ENCODE results near the gene WNK4. TPM values are rescaled to one million over a fixed set of nuclear protein-coding genes. Genes with fewer than 3 reads are reported as not detected.
A peak's percentile ranks its signal among the peaks of the same experiment; 100 is the strongest.
"Not testable (repeated sequence)": the region's sequence is repeated elsewhere in the genome, so short reads cannot be mapped to it uniquely, and the experiment has no call there.

Gene WNK4
- total and polyA plus RNA-seq, 9 of the 15 experiments (the other 6 are each of a cell fraction or from before 2014, with no cell fraction given): 0.32 to 25.8 (median 4.5) TPM

GRCh38 chr17:42742916-42743315, 37.5 kb upstream of the WNK4 start:
- POLR2A ChIA-PET: interaction anchor here (0.6 to 1.1 kb wide), 3 partner anchors 23 to 135 kb away, joined by 3 to 5 read pairs (median 4); partner anchors contain the start of gene BECN1
- CTCF ChIA-PET (ENCODE audit: low intra/inter-chr PET ratio): interaction anchor here (1.1 kb wide), 1 partner anchor 20 kb away, joined by 3 read pairs; no protein-coding TSS in a partner anchor
- intact Hi-C loops (cut with micrococcal nuclease); H3K27me3 ChIP-seq (ENCODE audit: control insufficient read depth in 2 of 2, insufficient read depth in 2 of 2, low read length in 2 of 2); H3K27ac ChIP-seq (ENCODE audit: extremely low read depth, low read depth, low read length); DNase-seq (ENCODE audit: extremely low read depth in 1 of 4, low spot score in 3 of 4); FAIRE-seq; H4K20me1 ChIP-seq (replicated peaks; ENCODE audit: control insufficient read depth, insufficient read depth, low read length); H3K36me3 ChIP-seq (ENCODE audit: control insufficient read depth, insufficient read depth, low read length); in situ Hi-C loops (cut with MboI); H3K4me2 ChIP-seq (ENCODE audit: insufficient read depth, low read length); ATAC-seq; H3K9me1 ChIP-seq (ENCODE audit: control insufficient read depth, insufficient read depth, low read length); H2AFZ ChIP-seq (ENCODE audit: low read depth, low read length); BruUV-seq (replicated peaks); H3K4me3 ChIP-seq; H3K9me3 ChIP-seq (replicated peaks; ENCODE audit: control insufficient read depth, insufficient read depth, low read depth, low read length): not testable (repeated sequence)
- peaks cover 15 to 26% of the 10 kb centered on the region in 2 experiments; a peak in 4 of 5 replicates for H3K4me1 ChIP-seq (replicated peaks in 1 of 2; ENCODE audit: control insufficient read depth in 2 of 2, insufficient read depth in 2 of 2, low read length in 2 of 2)
- H3K9ac ChIP-seq (ENCODE audit: insufficient read depth in 1 of 2, low read depth in 2 of 2, low read length in 2 of 2): peak overlapping the region in 1 of 2 experiments; percentile 39; a peak in 1 of 4 replicates
- WGBS (ENCODE audit: insufficient coverage, low coverage, missing lambda C conversion rate): 69% methylated on average over 8 of the region's 11 CpGs
- peaks cover 35% of the 10 kb centered on the region; the same call in 2 of the 3 replicates for H3K79me2 ChIP-seq (ENCODE audit: control insufficient read depth, insufficient read depth, low read length)

GRCh38 chr17:42743595-42744282, 36.7 kb upstream of the WNK4 start:
- in situ Hi-C loops (cut with MboI): no loop called here
- Histone ChIP-seq H3K9me1 (ENCODE audit: control insufficient read depth, insufficient read depth, low read length) (no peaks in the 10 kb centered on the region), H3K4me2 (ENCODE audit: insufficient read depth, low read length) (peak overlapping the region; percentile 77), H3K27me3 (ENCODE audit: control insufficient read depth in 2 of 2, insufficient read depth in 2 of 2, low read length in 2 of 2) (no peaks in the 10 kb centered on the region), H3K9me3 (replicated peaks; ENCODE audit: control insufficient read depth, insufficient read depth, low read depth, low read length) (no peaks in the 10 kb centered on the region), H2AFZ (ENCODE audit: low read depth, low read length) (peak overlapping the region; percentile 81), H4K20me1 (replicated peaks; ENCODE audit: control insufficient read depth, insufficient read depth, low read length) (no peaks in the 10 kb centered on the region), H3K4me3 (peak overlapping the region; percentile 65), H3K36me3 (ENCODE audit: control insufficient read depth, insufficient read depth, low read length) (0 out of 3 replicates have a peak, but pooled peaks cover 2% of the 10 kb centered on the region), H3K27ac (ENCODE audit: extremely low read depth, low read depth, low read length) (peak overlapping the region; percentile 81), H3K9ac (ENCODE audit: insufficient read depth in 1 of 2, low read depth in 2 of 2, low read length in 2 of 2) (peak overlapping the region; percentile 73 to 95), H3K4me1 (replicated peaks in 1 of 2; ENCODE audit: control insufficient read depth in 2 of 2, insufficient read depth in 2 of 2, low read length in 2 of 2) (peaks cover 15 to 26% of the 10 kb centered on the region in 2 experiments; a peak in 4 of 5 replicates), H3K79me2 (ENCODE audit: control insufficient read depth, insufficient read depth, low read length) (peaks cover 35% of the 10 kb centered on the region; the same call in 2 of the 3 replicates)
- WGBS (ENCODE audit: insufficient coverage, low coverage, missing lambda C conversion rate): under 1% methylated on average over 10 of the region's 10 CpGs
- POLR2A ChIA-PET: interaction anchor here (0.6 to 1.1 kb wide), 7 partner anchors 15 to 136 kb away, joined by 3 to 5 read pairs (median 3); partner anchors contain the start of gene BECN1
- no TSS peak for BruUV-seq (replicated peaks)
- ATAC-seq (peak; percentile 40), DNase-seq (ENCODE audit: extremely low read depth in 1 of 4, low spot score in 3 of 4) (peak in 2 of 4 experiments; percentile 60 to 88), FAIRE-seq (peak; percentile 91)
- CTCF ChIA-PET (ENCODE audit: low intra/inter-chr PET ratio): interaction anchor here (1.1 kb wide), 1 partner anchor 149 kb away, joined by 4 read pairs; no protein-coding TSS in a partner anchor
- intact Hi-C loops (cut with micrococcal nuclease): no loop called here
- no peak for TF ChIP-seq ZNF324 (CRISPR knock-in tag; IDR thresholded peaks at IDR 0.05)
- TF ChIP-seq MYBL2 (IDR thresholded peaks at IDR 0.05; ENCODE audit: low read depth): no peak
- TF ChIP-seq MYBL2 (CRISPR knock-in tag; IDR thresholded peaks at IDR 0.05; ENCODE audit: borderline replicate concordance): no peak
- TF ChIP-seq C11orf30 (IDR thresholded peaks at IDR 0.05; ENCODE audit: low read depth): no peak
- TF ChIP-seq TAF7 (tag; IDR thresholded peaks at IDR 0.05): no peak
- peak; percentile 98 for TF ChIP-seq ARID1B (IDR thresholded peaks at IDR 0.05)
- no peak for TF ChIP-seq PKNOX1 (IDR thresholded peaks at IDR 0.05)
- TF ChIP-seq HDAC3 (IDR thresholded peaks at IDR 0.05; ENCODE audit: borderline replicate concordance, partially characterized antibody): peak; percentile 89
- no peak for TF ChIP-seq NFYB (IDR thresholded peaks at IDR 0.05; ENCODE audit: extremely low read depth, insufficient read length)
- TF ChIP-seq GTF2A2 (tag; IDR thresholded peaks at IDR 0.05): no peak
- 0 out of 2 replicates have a peak, but pooled peaks have one; percentile 15 for TF ChIP-seq NFRKB (IDR thresholded peaks at IDR 0.05; ENCODE audit: low read depth)

Data from K562 (cell line).